T-helper 1 cell (primary cell): Measurements from ENCODE around the gene C3orf20.
"Not testable (repeated sequence)": the region's sequence is repeated elsewhere in the genome, so short reads cannot be mapped to it uniquely, and the experiment has no call there.

ENCODE experiments used
- DNase-seq, 5 donors: peaks; one replicate each; pipeline ENCODE4 v3.0.0-alpha.2; 2012 to 2020

Gene C3orf20

DNA sequence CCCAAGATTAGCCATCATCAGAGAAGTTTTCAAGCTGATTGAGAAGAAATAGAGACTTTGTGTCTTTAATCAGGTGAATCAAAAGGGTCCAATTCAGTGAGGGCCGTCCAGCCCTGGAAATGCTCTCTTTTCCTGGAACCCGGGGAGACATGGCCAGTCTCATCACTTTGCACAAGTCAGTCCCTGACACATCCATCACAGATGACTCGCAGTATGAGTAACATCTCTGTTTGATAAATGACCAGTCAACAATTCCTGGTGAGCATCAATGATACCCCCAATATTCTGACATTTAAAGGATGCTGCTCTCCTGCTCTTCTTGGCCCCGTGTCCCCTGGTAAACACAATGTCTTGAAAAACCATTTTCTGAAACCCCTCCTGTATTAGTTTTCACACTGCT lies 26.7 kb downstream of the C3orf20 start:
- no peak for DNase-seq

DNA sequence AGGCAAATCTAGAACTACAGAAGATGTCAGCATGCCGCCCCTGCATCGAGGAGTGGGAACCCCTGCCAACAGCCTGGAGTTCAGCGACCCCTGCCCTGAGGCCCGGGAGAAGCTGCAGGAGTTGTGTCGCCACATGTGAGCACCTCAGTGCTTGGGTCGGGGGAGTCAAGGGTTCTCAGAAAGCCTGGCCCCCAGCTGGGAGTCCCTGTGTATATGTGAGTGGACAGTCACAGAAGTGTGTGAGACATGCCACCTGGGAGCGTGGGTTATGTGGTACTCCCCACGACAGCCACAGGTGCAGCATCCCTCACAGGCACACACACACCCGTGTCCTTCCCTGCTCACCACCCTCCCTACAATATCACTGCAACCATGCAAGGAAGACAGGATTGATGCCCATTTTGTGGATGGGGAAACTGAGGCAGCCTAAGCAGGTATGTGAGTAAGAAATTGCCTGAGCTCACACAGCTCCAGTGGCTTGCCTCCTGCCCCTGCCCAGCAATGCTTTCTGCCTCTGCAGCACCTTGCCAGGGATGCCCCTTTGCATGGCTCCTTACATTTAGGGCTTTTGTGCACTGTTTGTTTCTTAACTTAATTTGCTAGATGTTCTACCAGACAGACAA lies 28.3 kb downstream of the C3orf20 start:
- DNase-seq, result no peak

DNA sequence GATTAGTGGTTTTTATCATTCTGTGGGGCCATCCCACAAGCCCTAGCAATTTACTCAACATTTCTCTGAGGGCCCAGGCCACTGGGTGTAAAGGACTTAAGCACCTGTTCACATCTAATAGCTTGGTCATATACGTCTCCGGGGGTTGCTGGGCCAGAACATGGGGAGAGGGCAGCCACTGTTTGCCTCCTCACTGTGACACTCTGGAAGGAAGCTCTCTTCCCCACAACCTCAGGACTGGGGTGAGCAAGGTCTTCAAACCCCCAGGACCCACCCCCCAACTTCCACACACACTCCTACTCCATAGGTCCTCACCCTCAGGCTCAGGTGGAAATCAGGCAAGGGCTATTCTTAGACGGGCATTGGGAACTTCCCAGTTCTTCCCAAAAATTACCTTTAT lies 28.9 kb downstream of the C3orf20 start:
- DNase-seq, result no peak

DNA sequence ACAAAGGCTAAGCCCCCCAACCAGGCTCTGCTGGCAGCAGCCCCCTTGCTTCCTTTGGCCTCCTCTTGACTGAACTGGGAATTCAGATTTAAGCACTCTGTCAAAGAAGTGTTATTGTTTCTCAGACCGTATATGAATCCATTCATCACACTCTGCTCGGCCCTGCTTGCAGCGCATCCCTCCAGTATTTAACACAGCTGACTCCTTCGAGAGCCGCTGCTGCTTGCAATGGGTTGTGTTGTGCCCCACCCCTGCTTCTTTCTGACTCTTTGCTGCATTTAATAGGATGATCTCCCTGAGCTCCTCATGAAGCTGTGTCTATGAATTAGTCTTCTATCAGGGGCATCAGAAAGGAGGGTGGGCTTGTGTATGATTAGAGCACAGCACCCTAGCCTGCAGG lies 31.2 kb downstream of the C3orf20 start:
- no peak for DNase-seq

DNA sequence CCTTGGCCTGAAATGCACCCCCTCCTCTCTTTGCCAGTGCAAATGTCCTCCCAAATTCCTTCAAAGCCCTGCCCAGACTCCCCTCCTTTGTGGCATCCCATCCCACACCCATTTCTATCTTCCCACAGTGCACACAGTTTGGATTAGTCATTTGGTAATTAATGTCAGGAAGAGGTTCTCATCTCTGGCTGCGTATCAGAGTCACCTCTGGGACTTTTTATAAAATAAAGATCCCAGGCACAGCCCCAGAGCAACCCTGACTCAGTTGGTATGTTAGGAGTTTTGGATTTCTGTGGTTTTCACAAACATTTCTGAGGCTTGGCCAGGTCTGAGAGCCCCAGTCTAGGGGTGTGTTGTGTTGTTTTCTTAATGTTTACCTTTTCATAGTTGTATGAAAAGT lies 41.6 kb downstream of the C3orf20 start:
- DNase-seq, result no peak

DNA sequence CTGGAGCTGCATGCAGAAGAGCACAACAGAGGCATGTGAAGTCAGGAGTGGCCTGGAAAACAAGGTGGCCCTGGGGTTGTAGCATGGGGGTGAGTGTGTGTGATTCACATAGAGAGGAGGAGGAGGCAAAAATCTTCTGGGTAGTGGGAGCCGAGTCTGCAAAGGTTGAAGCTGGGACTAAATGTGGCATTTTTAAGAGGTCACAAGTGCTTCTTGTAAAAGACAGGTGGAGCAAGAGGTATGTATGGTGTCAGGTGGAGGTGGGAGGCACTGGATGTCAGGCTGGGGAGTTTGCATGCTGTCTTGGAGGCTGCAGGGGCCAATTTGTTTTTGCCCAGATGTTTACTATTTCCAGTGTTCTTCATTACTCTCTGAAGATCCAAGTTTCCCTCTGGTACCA lies 42.4 kb downstream of the C3orf20 start:
- no peak for DNase-seq

DNA sequence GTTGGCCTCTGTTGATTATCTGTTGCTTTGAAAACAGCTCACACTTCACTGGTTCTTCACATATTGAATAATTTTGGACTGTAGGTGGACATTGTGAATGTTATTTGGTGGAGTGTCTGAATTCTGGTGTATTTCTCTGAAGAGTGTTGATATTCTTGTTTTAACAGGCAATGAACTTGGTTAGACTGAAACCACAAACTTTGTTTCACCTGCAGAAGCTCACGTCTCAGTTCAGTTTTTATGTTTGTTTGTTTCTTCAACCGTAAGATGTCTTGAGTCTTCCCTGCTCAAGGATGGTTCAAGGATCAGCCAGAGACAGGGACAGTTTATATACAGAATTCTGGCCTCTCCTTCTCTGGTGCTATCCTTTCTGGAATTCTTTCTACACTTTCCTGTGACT lies 43.6 kb downstream of the C3orf20 start:
- DNase-seq, result no peak

DNA sequence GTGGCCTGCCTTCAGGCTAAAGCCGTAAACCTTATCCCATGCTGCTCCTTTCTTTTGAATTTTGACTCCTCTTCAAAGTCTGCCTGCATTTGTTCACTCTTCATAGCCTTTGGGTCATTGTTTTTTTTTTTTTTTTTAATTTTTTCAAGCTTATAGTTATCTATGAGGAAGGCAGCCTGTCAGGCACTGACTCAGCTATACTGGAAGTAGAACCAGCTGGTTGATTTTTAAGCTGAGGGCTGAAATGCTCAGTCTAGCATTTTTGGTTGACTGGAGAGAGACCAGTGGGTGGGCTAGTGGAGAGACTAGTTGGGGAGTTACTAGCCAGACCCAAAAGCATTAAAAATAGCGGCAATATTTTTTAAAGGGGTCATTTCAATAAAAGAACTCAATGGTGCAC lies 44.1 kb downstream of the C3orf20 start:
- DNase-seq, result no peak

DNA sequence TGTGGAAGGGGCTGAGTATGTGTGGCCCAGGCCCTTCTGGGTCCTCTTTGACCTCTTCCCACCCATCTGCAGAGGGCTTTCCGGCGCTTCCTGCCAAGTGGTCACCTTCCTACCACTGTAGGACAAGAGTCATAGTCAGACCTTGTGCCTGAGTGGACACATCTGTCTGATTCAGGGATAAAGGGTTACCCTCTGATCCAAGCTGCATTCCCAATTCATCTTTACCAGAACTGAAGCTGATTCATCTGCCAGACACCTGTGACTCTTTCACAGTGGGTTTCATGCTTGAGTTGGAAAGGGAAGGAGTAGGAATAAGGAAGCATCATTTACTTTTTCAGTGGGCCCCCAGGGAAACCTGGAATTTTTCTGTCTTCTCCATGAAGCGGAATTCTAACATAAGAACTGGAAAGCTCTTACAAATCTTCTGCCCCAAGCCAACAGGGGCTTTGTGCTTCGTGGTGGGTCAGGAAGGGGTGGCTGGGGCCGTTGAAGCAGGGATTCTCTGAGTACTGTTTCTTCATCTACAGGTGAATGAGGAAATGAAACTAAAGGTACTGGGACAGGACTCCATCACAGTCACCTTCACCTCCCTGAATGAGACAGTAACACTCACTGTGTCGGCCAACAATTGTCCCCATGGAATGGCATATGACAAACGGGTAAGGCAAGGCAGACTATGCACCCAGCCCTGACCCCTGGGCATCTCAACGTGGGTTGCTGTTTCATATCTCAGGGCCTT lies 46.4 kb downstream of the C3orf20 start:
- no peak for DNase-seq

DNA sequence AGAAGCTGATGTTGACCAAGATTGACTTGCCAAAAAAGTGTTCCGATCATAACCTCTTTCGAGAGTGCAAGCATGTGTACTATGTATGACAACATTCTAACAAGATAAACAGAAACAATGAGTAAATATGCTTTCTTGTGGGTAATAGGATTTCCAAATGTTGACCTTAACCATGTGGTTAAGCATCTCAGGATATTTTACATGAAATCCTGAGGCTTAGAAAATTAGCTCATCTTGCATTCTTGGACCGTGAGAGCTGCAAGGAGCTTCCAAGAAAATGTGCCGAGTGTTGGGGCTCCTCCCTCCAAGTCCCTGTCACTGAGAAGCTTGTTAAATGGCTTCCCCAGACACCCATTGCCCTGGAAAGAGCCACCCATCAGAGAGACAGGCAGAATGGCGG lies 50.1 kb downstream of the C3orf20 start:
- no peak for DNase-seq

DNA sequence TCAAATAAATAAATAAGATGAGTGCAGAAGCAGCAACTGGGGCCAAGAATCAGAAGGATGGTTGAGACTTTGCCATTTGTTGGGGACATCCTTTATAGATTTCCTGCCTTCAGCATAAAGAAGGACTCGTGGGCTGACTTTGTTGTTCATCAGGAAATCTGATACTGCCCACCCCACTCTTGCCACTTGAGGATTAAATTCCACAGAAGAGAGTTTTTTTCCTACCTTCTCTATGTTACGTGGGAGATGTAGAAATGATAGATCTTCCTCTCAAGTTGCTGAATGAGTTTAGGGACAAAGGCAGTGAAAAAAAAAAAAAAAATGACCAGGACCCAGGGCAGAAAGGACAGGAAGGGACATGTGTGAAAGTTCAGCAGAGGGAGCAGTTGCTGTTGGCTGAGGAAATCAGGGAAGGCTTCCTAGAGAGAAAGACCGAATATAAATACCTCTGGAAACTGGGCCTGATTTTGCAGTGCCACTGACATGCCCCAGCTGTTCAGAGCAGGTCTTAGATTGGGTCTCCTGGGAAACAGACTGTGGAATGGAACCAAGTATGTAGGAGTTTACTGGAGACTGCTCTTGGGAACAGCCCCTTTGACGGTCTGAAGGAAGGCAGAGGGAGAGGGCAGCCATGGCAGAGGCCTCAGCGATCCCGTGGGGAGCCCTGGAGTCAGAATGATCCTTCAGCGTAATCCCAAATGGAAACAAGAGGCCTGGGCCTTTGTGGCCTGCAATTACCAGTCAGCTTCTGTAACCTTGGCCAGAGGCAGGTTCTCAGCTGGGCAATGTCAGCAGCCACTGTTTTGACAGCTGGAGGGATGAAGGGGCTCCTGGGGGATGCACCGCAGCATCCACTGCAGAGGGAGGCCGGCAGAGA lies 50.9 kb downstream of the C3orf20 start:
- DNase-seq, result no peak

DNA sequence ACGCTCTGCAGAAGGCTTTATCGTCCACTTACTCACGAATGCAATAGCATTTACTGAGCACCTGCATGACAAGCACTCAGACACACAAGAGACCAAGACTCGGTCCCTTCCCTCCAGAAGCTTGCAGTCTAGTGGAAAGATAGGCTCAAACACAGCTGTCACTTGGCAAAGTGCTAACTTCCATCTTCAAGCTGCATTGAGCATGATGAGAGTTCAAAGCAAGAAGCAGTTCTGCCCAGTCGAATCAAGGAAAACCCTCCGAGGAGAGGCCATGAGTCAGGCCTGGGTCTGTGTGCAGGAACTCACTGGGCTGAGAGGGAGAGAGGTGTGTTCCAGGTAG lies 51.5 kb downstream of the C3orf20 start:
- DNase-seq, result no peak

DNA sequence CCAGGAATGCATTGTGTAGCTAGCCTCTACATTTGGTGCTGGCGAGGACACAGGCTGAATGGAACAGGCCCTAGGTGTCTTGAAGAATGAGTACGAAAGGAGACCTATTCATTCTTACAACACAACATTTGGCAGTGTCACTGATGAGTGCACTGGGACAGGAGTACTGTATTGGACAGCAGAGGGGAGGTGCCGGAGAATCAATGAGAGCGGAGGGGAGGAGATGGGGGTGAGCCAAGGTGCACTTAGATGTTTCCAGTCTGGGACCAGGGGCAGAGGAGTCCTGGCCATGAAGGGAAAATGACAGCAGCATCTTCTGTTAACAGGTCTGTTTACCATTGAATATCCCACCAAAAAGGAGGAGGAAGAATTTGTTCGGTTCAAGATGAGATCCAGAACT lies 53.2 kb downstream of the C3orf20 start:
- no peak for DNase-seq

DNA sequence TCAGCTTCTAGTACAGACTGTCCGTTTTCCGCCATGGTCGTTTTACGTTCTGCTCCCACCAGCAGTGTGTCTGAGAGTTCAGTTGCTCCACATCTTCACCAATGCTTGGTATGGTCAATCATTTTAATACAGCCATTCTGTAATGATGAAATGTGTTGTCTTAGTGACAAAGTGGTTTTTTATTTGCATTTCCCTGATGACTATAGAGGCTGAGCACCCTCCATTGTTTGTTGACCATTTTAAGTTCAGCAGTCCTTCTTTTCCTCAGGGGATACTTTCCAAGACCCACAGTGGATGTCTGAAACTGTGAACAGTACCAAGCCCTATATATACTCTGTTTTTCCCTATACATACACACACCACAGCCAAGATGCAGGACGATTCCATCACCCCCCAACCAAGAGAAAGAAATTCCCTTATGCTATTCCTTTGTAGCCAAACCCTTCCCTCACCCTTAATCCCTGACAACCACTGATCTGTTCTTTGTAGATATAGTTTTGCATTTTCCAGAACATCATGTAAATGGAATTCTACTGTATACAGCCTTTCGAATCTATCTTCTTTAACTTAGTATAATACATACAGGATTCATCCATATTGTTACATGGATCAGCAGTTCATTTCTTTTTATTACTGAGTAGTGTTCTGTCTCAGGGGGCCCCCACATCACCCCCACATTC lies 55.9 kb downstream of the C3orf20 start:
- no peak for DNase-seq

DNA sequence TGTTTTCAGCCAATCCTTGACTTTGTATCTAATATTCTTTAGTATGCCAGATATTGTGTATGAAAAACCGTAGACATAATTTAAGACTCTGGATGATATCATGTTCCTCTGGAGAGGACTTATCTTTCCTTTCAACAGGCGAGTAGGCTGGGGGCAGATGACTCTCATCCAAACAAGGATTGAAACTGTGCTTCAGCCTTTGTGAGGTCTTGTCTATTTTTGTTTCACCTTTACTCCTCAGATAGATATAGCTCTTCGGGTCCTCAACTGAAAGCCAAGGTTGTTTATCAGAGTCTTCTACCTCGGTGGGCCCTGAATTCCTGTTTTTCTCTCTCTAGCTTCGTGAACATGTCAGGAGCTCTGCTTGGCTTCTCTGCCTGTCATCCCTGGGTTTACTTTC lies 66.0 kb downstream of the C3orf20 start:
- DNase-seq, result no peak

DNA sequence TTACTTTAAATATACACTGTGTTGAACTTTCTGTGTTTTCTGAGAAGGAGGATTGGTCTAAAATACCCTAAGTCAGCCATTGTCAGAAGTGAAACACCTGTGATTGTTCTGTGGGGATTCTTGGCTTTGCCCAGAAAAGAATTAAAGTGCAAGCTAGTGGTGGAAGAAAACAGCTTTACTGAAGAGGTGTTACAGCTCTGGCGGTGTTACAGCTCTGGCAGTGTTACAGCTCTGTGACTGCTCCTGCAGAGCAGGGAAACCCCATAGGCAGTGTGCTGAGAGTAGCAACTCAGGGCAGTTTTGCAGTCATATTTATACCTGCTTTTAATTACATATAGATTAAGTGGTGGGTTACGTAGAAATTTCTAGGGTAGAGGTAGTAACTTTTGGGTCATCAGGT lies 66.6 kb downstream of the C3orf20 start:
- DNase-seq, result no peak

DNA sequence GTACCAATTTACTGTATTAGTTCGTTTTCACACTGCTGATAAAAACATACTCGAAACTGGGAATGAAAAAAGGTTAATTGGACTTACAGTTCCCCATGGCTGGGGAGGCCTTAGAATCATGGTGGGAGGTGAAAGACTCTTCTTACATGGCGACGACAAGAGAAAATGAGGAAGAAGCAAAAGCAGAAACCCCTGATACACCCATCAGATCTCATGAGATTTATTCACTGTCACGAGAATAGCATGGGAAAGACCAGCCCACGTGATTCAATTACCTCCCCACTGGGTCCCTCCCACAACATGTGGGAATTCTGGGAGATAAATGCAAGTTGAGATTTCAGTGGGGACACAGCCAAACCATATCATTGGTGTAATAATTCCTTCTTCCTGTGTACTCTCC lies 69.6 kb downstream of the C3orf20 start:
- no peak for DNase-seq

DNA sequence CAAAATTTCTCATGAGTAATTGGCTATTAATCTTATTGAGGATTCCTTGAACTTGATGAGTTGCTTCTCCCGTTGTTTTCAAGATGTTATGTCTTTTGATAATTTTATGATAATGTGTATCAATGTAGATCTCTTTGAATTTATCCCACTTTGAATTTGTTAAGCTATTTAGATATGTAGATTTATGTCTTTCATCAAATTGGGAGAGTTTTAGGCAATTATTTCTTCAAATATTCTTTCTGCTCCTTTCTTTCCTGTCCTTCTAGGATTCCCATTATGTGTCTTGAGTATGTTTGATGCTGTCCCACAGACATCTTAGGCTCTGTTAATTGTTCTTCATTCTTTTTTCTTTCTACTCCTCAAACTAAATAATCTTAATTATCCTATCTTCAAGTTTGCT lies 75.7 kb downstream of the C3orf20 start:
- DNase-seq, result no peak

DNA sequence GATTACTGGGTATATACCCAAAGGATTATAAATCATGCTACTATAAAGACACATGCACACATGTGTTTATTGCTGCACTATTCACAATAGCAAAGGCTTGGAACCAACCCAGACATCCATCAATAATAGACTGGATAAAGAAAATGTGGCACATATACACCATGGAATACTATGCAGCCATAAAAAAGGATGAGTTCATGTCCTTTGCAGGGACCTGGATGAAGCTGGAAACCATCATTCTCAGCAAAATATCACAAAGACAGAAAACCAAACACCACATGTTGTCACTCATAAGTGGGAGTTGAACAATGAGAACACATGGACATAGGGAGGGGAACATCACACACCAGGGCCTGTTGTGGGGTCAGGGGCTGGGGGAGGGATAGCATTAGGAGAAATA lies 78.0 kb downstream of the C3orf20 start:
- not testable (repeated sequence) for DNase-seq

DNA sequence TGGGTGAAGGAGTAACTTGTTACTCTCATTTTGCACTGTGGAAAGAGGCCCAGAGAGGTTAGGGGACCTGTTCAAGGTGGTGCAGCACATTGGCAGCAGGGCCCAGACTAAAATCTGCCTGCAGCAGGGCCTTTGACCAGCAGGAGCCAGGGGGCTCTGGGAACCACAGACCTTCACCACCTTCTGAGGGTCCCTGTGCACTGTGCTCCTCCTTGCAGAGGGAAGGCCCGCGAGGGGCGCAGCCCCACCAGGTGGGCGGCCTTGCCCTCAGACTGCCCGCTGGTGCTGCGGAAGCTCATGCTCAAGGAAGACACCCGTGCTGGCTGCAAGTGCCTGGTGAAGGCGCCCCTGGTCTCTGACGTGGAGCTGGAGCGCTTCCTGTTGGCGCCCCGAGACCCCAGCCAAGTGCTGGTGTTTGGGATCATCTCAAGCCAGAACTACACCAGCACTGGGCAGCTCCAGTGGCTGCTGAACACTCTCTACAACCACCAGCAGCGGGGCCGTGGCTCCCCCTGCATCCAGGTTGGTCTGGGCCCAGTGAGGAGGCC lies 82.3 kb downstream of the C3orf20 start:
- DNase-seq, result no peak

DNA sequence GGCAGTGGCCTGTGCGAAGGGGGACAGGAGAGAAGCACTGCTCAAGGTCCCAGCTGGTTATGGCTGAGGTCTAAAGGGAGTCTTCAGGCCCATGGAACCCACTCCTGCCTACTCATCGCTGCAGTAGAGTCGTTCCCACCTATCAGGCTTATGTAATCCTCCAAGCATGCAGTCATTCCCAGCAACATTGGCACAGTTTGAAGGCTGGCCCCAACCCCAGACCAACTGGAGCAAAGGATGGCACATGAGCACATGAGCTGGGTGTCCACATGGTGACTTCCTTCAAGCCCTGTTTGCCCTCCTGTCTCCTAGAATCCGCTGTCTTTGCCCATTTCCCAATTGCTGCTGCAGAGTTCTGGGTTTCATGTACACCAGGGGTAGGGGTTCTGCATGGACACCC lies 83.4 kb downstream of the C3orf20 start:
- no peak for DNase-seq

DNA sequence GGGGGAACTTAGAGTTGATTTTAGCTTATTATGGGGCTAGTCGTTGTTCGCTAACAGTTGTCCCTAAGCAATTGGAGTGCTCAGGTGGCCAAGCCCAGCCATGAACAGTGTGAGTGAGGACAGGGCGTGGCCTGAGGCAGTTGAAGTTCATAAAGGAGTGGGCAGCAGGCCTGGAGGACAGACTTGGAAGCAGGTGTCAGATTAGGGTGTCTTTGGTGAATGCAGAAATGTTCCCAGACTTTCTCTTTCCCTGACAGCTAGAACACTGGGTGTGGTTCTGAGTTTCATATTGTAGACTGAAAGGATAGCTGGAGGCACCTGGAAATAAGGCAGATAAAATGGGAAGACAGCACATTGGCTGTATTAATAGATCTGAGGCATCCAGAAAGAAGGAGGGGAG lies 84.0 kb downstream of the C3orf20 start:
- DNase-seq, result no peak

DNA sequence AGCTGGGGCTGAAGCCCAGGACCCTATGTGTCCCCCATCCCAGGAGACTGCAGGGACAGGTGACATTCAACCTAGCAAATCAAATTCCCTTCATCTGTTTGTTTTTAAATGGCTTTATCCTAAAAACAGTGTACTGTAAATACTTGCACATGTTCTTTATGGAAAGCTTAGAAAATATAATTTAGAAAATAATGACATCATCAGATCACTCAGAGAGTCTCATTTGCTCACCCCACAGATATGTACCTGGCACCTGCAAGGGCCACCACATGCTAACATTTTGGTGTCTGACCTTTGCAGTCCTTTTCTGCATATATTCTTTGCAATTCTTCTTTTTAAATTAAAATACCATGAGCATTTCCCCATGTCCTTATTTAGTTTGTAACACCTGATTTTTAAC lies 85.2 kb downstream of the C3orf20 start:
- DNase-seq, result no peak
